H9 (cell line): ENCODE data around the gene UQCRHL. TPM values are rescaled to one million over a fixed set of nuclear protein-coding genes. Genes with fewer than 3 reads are reported as not detected.
A peak's percentile ranks its signal among the peaks of the same experiment; 100 is the strongest.

Experiments
- DNase-seq: peaks from one replicate; pipeline ENCODE4 v3.0.0-alpha.2; 2017
- H2AFZ ChIP-seq: one replicate; pipeline ENCODE4 v1.6.1; 2013; ENCODE audit warnings: mild to moderate bottlenecking, low read length, control low read depth, moderate library complexity
- H2AK5ac ChIP-seq: 2 replicates; pipeline ENCODE4 v1.6.1; 2013; ENCODE audit warnings: low read length, control low read depth, mixed read lengths; ENCODE audit not compliant: insufficient read length
- H2BK120ac ChIP-seq: one replicate; pipeline ENCODE4 v1.6.1; 2013; ENCODE audit warnings: low read depth, mild to moderate bottlenecking, low read length, control low read depth, inconsistent platforms; ENCODE audit not compliant: poor library complexity, severe bottlenecking
- H2BK12ac ChIP-seq: 2 replicates; pipeline ENCODE4 v1.6.1; 2013; ENCODE audit warnings: low read length, control low read depth, mixed read lengths, low read depth; ENCODE audit not compliant: insufficient read length
- H2BK15ac ChIP-seq: 2 replicates; pipeline ENCODE4 v1.6.1; 2013; ENCODE audit warnings: low read depth, low read length, control low read depth
- H2BK20ac ChIP-seq: one replicate; pipeline ENCODE4 v1.6.1; 2013; ENCODE audit warnings: low read depth, mild to moderate bottlenecking, low read length, control low read depth, inconsistent platforms; ENCODE audit not compliant: poor library complexity, severe bottlenecking
- H2BK5ac ChIP-seq: 2 replicates; pipeline ENCODE4 v1.6.1; 2013; ENCODE audit warnings: low read length, control low read depth, mixed read lengths; ENCODE audit not compliant: insufficient read length
- H3K14ac ChIP-seq: 2 replicates; pipeline ENCODE4 v1.6.1; 2013; ENCODE audit warnings: low read length, control low read depth; ENCODE audit not compliant: insufficient read depth
- H3K18ac ChIP-seq: 2 replicates; pipeline ENCODE4 v1.6.1; 2013; ENCODE audit warnings: low read depth, mild to moderate bottlenecking, mixed read lengths, low read length, control low read depth; ENCODE audit not compliant: insufficient read length
- H3K23ac ChIP-seq: 2 replicates; pipeline ENCODE4 v1.6.1; 2013; ENCODE audit warnings: low read length, control low read depth, mixed read lengths, low read depth; ENCODE audit not compliant: insufficient read length
- H3K23me2 ChIP-seq: 2 replicates; pipeline ENCODE4 v1.6.1; 2013; ENCODE audit warnings: low read depth, mild to moderate bottlenecking, mixed read lengths, low read length, control low read depth; ENCODE audit not compliant: insufficient read length, poor library complexity, severe bottlenecking
- H3K27ac ChIP-seq: 2 replicates; pipeline ENCODE4 v1.5.1; 2013; ENCODE audit warnings: low read length, control low read depth, mixed read lengths, low read depth; ENCODE audit not compliant: insufficient read length
- H3K27me3 ChIP-seq: 2 replicates; pipeline ENCODE4 v1.6.1; 2013; ENCODE audit warnings: low read length, control low read depth, inconsistent platforms; ENCODE audit not compliant: insufficient read depth
- H3K4ac ChIP-seq: 2 replicates; pipeline ENCODE4 v1.6.1; 2013; ENCODE audit warnings: low read depth, mild to moderate bottlenecking, control low read depth, inconsistent platforms, low read length, moderate library complexity
- H3K4me1 ChIP-seq: 2 replicates; pipeline ENCODE4 v1.6.1; 2013; ENCODE audit warnings: low read length, control low read depth, inconsistent platforms; ENCODE audit not compliant: insufficient read depth
- H3K4me2 ChIP-seq: 2 replicates; pipeline ENCODE4 v1.6.1; 2013; ENCODE audit warnings: low read length, control low read depth, mixed read lengths; ENCODE audit not compliant: insufficient read length, insufficient read depth
- H3K56ac ChIP-seq: 2 replicates; pipeline ENCODE4 v1.6.1; 2013; ENCODE audit warnings: low read depth, mild to moderate bottlenecking, mixed read lengths, low read length, control low read depth; ENCODE audit not compliant: insufficient read length
- H3K79me1 ChIP-seq: 2 replicates; pipeline ENCODE4 v1.6.1; 2013; ENCODE audit warnings: low read depth, mild to moderate bottlenecking, moderate library complexity, low read length, control low read depth, inconsistent platforms; ENCODE audit not compliant: insufficient read depth, poor library complexity, severe bottlenecking
- H3K79me2 ChIP-seq: 2 replicates; pipeline ENCODE4 v1.6.1; 2013; ENCODE audit warnings: low read length, control low read depth, inconsistent platforms; ENCODE audit not compliant: insufficient read depth
- H3K9ac ChIP-seq: 2 replicates; pipeline ENCODE4 v1.6.1; 2013; ENCODE audit warnings: low read length, control low read depth, mixed read lengths; ENCODE audit not compliant: insufficient read length; ENCODE audit errors: extremely low read depth
- H3K9me3 ChIP-seq: one replicate; pipeline ENCODE4 v1.6.1; 2013; ENCODE audit warnings: low read depth, low read length, inconsistent platforms; ENCODE audit not compliant: control insufficient read depth
- H3T11ph ChIP-seq: one replicate; pipeline ENCODE4 v1.6.1; 2013; ENCODE audit warnings: mild to moderate bottlenecking, low read length, control low read depth, inconsistent platforms
- H4K20me1 ChIP-seq: one replicate; pipeline ENCODE4 v1.6.1; 2013; ENCODE audit not compliant: control insufficient read depth, insufficient read length, insufficient read depth
- H4K5ac ChIP-seq: 2 replicates; pipeline ENCODE4 v1.6.1; 2013; ENCODE audit warnings: low read depth, mild to moderate bottlenecking, mixed read lengths, low read length, control low read depth; ENCODE audit not compliant: insufficient read length
- H4K8ac ChIP-seq: replicated peaks from 2 replicates; pipeline ENCODE4 v1.6.1; 2013; ENCODE audit warnings: low read length, control low read depth, mixed read lengths, low read depth; ENCODE audit not compliant: insufficient read length
- H4K91ac ChIP-seq: 2 replicates; pipeline ENCODE4 v1.6.1; 2013; ENCODE audit warnings: low read depth, mild to moderate bottlenecking, moderate library complexity, mixed read lengths, low read length, control low read depth; ENCODE audit not compliant: insufficient read length
- H3K27ac Mint-ChIP-seq, 3 experiments: 2 replicates in 2 of 3; 3 replicates in 1 of 3; pipeline ENCODE4 v1.8.0; 2020 to 2021; ENCODE audit warnings: mixed read lengths in 3 of 3, mild to moderate bottlenecking in 1 of 3, moderate library complexity in 1 of 3
- H3K27me3 Mint-ChIP-seq: 2 replicates; pipeline ENCODE4 v1.8.0; 2021; ENCODE audit warnings: low read depth, mild to moderate bottlenecking, moderate library complexity, mixed read lengths
- H3K36me3 Mint-ChIP-seq, 3 experiments: 2 replicates in 2 of 3; 3 replicates in 1 of 3; pipeline ENCODE4 v1.8.0; 2020 to 2021; ENCODE audit warnings: low read depth in 3 of 3, mixed read lengths in 3 of 3; ENCODE audit not compliant: insufficient read depth in 1 of 3
- H3K4me1 Mint-ChIP-seq, 2 experiments: 2 replicates each; pipeline ENCODE4 v1.8.0; 2020; ENCODE audit warnings: mixed read lengths in 2 of 2
- H3K4me3 Mint-ChIP-seq, 2 experiments: 2 replicates in 1 of 2; 3 replicates in 1 of 2; pipeline ENCODE4 v1.8.0; 2020 to 2021; ENCODE audit warnings: mild to moderate bottlenecking in 2 of 2, mixed read lengths in 2 of 2, moderate library complexity in 1 of 2
- H3K9me3 Mint-ChIP-seq, 2 experiments: 2 replicates in 1 of 2; 3 replicates in 1 of 2; pipeline ENCODE4 v1.8.0; 2020; ENCODE audit warnings: mild to moderate bottlenecking in 2 of 2, mixed read lengths in 2 of 2, moderate library complexity in 1 of 2
- WGBS: extraction: QIAGEN DNeasy Blood & Tissue Kit; methylation state at CpG from one replicate; pipeline ENCODE4 v1.1.7; 2013; ENCODE audit warnings: missing lambda C conversion rate, low lambda C conversion rate, mixed read lengths; ENCODE audit not compliant: insufficient read length; ENCODE audit errors: extremely low coverage; 5-methylcytosine and 5-hydroxymethylcytosine counted together
- total RNA-seq: library from RNA; stranded (reverse); gene quantifications from 2 replicates; pipeline ENCODE4 v1.2.1, GENCODE V29; 2021
- TF ChIP-seq, protein P1 (sequence below): fragments of 200-600 bp; sonication (generic); conservative IDR thresholded peaks from 3 replicates; pipeline ENCODE4 v1.8.0; 2021; ENCODE audit warnings: antibody characterized with exemption, mild to moderate bottlenecking

Gene UQCRHL
- total RNA-seq, 1 experiment from 2014 or later: 2.0 TPM

DNA sequence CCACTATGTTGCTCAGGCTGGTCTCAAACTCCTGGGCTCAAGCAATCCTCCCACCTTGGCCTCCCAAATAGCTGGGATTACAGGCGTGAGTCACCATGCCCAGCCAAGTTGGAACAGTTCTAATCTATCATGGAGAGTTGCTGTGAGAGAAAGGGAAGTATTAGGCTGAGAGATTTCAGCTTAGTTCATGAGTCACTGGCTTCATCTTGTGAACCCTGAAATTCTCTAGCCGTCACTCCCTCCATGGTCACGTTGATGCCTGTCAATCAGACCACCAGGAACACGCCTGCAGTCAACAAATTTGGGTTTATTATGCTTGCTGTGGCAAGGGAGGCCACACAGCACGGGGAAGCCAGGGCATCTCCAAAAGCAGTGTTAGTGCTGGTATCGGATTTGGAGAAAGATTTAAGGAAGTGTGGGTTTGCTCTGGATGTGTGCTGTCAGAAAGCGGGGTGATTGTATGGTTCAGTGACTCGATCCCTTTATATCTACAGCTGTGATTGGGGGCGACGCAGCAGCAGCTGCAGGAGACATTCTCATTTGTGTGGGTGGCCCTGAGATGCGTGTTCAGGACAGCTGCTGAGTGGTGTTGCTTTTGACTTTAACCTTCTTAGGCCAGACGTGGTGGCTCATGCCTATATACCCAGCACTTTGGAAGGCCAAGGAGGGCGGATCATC, 18.7 kb downstream of the UQCRHL start:
- Mint-ChIP-seq H3K27ac (0 out of 7 replicates have a peak overlapping the region, but pooled peaks of 1 of the 3 experiments have one; percentile 40), H3K27me3 (no peaks in the 10 kb centered on the region), H3K4me1 (peaks cover 0 to 2% of the 10 kb centered on the region in 2 experiments; a peak in 1 of 4 replicates), H3K36me3 (peaks cover 3 to 20% (median 9%) of the 10 kb centered on the region in 3 experiments; a peak in 5 of 7 replicates), H3K9me3 (no peaks in the 10 kb centered on the region), H3K4me3 (no peak overlapping the region)
- H3K27ac ChIP-seq: no peak overlapping the region
- H3K18ac ChIP-seq: no peak overlapping the region
- H3K14ac ChIP-seq: no peak overlapping the region
- TF ChIP-seq, protein P1, sequence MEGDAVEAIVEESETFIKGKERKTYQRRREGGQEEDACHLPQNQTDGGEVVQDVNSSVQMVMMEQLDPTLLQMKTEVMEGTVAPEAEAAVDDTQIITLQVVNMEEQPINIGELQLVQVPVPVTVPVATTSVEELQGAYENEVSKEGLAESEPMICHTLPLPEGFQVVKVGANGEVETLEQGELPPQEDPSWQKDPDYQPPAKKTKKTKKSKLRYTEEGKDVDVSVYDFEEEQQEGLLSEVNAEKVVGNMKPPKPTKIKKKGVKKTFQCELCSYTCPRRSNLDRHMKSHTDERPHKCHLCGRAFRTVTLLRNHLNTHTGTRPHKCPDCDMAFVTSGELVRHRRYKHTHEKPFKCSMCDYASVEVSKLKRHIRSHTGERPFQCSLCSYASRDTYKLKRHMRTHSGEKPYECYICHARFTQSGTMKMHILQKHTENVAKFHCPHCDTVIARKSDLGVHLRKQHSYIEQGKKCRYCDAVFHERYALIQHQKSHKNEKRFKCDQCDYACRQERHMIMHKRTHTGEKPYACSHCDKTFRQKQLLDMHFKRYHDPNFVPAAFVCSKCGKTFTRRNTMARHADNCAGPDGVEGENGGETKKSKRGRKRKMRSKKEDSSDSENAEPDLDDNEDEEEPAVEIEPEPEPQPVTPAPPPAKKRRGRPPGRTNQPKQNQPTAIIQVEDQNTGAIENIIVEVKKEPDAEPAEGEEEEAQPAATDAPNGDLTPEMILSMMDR: no peak
- no peak overlapping the region for H3K4me2 ChIP-seq
- no peak overlapping the region for H4K8ac ChIP-seq
- no peaks in the 10 kb centered on the region for H3K79me2 ChIP-seq
- H2BK5ac ChIP-seq: no peak overlapping the region
- H4K5ac ChIP-seq: no peak overlapping the region
- H3K9ac ChIP-seq: no peak overlapping the region
- DNase-seq: no peak
- H2BK12ac ChIP-seq: no peak overlapping the region
- H3K9me3 ChIP-seq: no peaks in the 10 kb centered on the region
- H3K79me1 ChIP-seq: no peaks in the 10 kb centered on the region
- no peak overlapping the region for H3K23ac ChIP-seq
- H3K4ac ChIP-seq: no peak overlapping the region
- no peaks in the 10 kb centered on the region for H3K4me1 ChIP-seq
- H2AFZ ChIP-seq: no peak overlapping the region
- no peaks in the 10 kb centered on the region for H4K20me1 ChIP-seq
- no peak overlapping the region for H4K91ac ChIP-seq
- H2AK5ac ChIP-seq: no peak overlapping the region
- H2BK15ac ChIP-seq: no peak overlapping the region
- no peak overlapping the region for H3T11ph ChIP-seq
- no CpG with 5 or more reads among the region's 13 CpGs for WGBS
- peaks cover 3% of the 10 kb centered on the region for H3K23me2 ChIP-seq
- no peak overlapping the region for H3K56ac ChIP-seq
- no peaks in the 10 kb centered on the region for H3K27me3 ChIP-seq
- H2BK120ac ChIP-seq: no peak overlapping the region
- no peak overlapping the region for H2BK20ac ChIP-seq
